A549 (cell line): ENCODE data around the gene MRPS31. TPM values are rescaled to one million over a fixed set of nuclear protein-coding genes. Genes with fewer than 3 reads are reported as not detected.

Experiments used
- ATAC-seq, 2 experiments: fragments of 200-7000 bp in 1 of 2; fragments of >200 bp in 1 of 2; cut with Nextera tagmentation in 1 of 2; cut with Tn5 transposase in 1 of 2; 3 replicates each; pipeline versions ENCODE4 v1.8.0 to v1.9.1; 2018 to 2020; ENCODE audit warnings: mild to moderate bottlenecking in 1 of 2, moderate library complexity in 1 of 2
- CTCF ChIA-PET: fragments of 300-600 bp; sonication (Branson Sonifier 250); formaldehyde crosslinking; extraction: SDS; loops from one replicate; lab custom pipeline; 2021; ENCODE audit warnings: antibody characterized with exemption, inconsistent platforms; lab: Yijun Ruan, JAX
- POLR2A ChIA-PET: fragments of 350-600 bp; formaldehyde crosslinking; extraction: SDS; loops from one replicate; lab custom pipeline; 2021; ENCODE audit warnings: antibody characterized with exemption, inconsistent platforms; lab: Yijun Ruan, JAX
- DNase-seq, 2 experiments: peaks; one replicate each; pipeline versions ENCODE4 v3.0.0 to v3.0.0-alpha.2; 2011 to 2016; ENCODE audit warnings: low read depth in 1 of 2, low spot score in 1 of 2
- FAIRE-seq: peaks from 2 replicates; lab custom pipeline; 2011; peaks lifted over from hg19 to GRCh38; lab: Jason Lieb, UNC
- H3K27ac ChIP-seq, 2 experiments: fragments of >200 bp; sonication (Bioruptor Twin); formaldehyde crosslinking; 3 replicates each; pipeline ENCODE4 v1.5.1; 2016 to 2017
- H3K4me1 ChIP-seq: fragments of >200 bp; sonication (Bioruptor Twin); formaldehyde crosslinking; 3 replicates; pipeline ENCODE4 v1.6.1; 2016
- H3K4me2 ChIP-seq: fragments of >200 bp; sonication (Bioruptor Twin); formaldehyde crosslinking; 3 replicates; pipeline ENCODE4 v1.6.1; 2016
- H3K4me3 ChIP-seq: fragments of >200 bp; sonication (Bioruptor Twin); formaldehyde crosslinking; 3 replicates; pipeline ENCODE4 v1.5.1; 2016
- H3K9me3 ChIP-seq: fragments of >200 bp; sonication (Bioruptor Twin); formaldehyde crosslinking; 3 replicates; pipeline ENCODE4 v1.6.1; 2016
- ATOH8 ChIP-seq: fragments of 250-450 bp; sonication (Bioruptor Pico); IDR thresholded peaks from 2 replicates; pipeline ENCODE4 v1.5.0; 2020; ENCODE audit warnings: low read depth, mild to moderate bottlenecking, moderate library complexity
- BCL3 ChIP-seq: fragments of >200 bp; sonication (Bioruptor Twin); formaldehyde crosslinking; IDR thresholded peaks from 3 replicates; pipeline ENCODE4 v1.6.1; 2016
- CEBPB ChIP-seq, 2 experiments: fragments of >200 bp in 1 of 2; sonication (Bioruptor Twin) in 1 of 2; formaldehyde crosslinking in 1 of 2; IDR thresholded peaks; 2 replicates each; pipeline ENCODE4 v1.6.1; 2012 to 2016
- CHD2 ChIP-seq: fragments of 150-350 bp; IDR thresholded peaks from 2 replicates; pipeline ENCODE4 v1.6.1; 2014; ENCODE audit warnings: low read length; ENCODE audit not compliant: partially characterized antibody
- EHF ChIP-seq: fragments of 250-450 bp; sonication (Bioruptor Pico); IDR thresholded peaks from 2 replicates; pipeline ENCODE4 v1.5.0; 2020; ENCODE audit warnings: mild to moderate bottlenecking
- EHMT2 ChIP-seq: fragments of 200-600 bp; sonication (generic); IDR thresholded peaks from 2 replicates; pipeline ENCODE4 v1.6.1; 2016; ENCODE audit warnings: antibody characterized with exemption, low read depth, mild to moderate bottlenecking, moderate library complexity
- ELK1 ChIP-seq: fragments of 150-350 bp; IDR thresholded peaks from 2 replicates; pipeline ENCODE4 v1.6.1; 2014; ENCODE audit warnings: low read depth, mild to moderate bottlenecking, low read length
- EP300 ChIP-seq, 2 experiments: fragments of >200 bp; sonication (Bioruptor Twin); formaldehyde crosslinking; IDR thresholded peaks; 2 replicates in 1 of 2; 3 replicates in 1 of 2; pipeline ENCODE4 v1.6.1; 2016 to 2017
- FOSB ChIP-seq: fragments of 250-450 bp; sonication (Bioruptor Pico); IDR thresholded peaks from 2 replicates; pipeline ENCODE4 v1.5.0; 2020; ENCODE audit warnings: mild to moderate bottlenecking, moderate library complexity
- HEYL ChIP-seq: fragments of 250-450 bp; sonication (Bioruptor Pico); IDR thresholded peaks from 2 replicates; pipeline ENCODE4 v1.8.0; 2021; ENCODE audit warnings: mild to moderate bottlenecking, moderate library complexity
- HMGXB4 ChIP-seq: fragments of 250-450 bp; sonication (Bioruptor Pico); IDR thresholded peaks from 2 replicates; pipeline ENCODE4 v1.5.0; 2021; ENCODE audit warnings: mild to moderate bottlenecking, moderate library complexity, borderline replicate concordance
- HOXA7 ChIP-seq: fragments of 250-450 bp; sonication (Bioruptor Pico); IDR thresholded peaks from 2 replicates; pipeline ENCODE4 v1.5.0; 2020; ENCODE audit warnings: mild to moderate bottlenecking, moderate library complexity
- JUN ChIP-seq, 2 experiments: fragments of >200 bp; sonication (Bioruptor Twin); formaldehyde crosslinking; IDR thresholded peaks; 2 replicates in 1 of 2; 3 replicates in 1 of 2; pipeline ENCODE4 v1.6.1; 2016 to 2017
- JUNB ChIP-seq: fragments of >200 bp; sonication (Bioruptor Twin); formaldehyde crosslinking; IDR thresholded peaks from 2 replicates; pipeline ENCODE4 v1.6.1; 2016
- KDM1A ChIP-seq: fragments of 200-600 bp; sonication (generic); IDR thresholded peaks from 2 replicates; pipeline ENCODE4 v1.6.1; 2016; ENCODE audit warnings: low read depth, mild to moderate bottlenecking
- KDM5A ChIP-seq: fragments of 200-600 bp; sonication (generic); IDR thresholded peaks from 2 replicates; pipeline ENCODE4 v1.6.1; 2016; ENCODE audit warnings: antibody characterized with exemption, mild to moderate bottlenecking
- MAX ChIP-seq: IDR thresholded peaks from 2 replicates; pipeline ENCODE4 v1.6.1; 2012
- MAZ ChIP-seq: fragments of 150-350 bp; IDR thresholded peaks from 2 replicates; pipeline ENCODE4 v1.6.1; 2014; ENCODE audit warnings: antibody characterized with exemption, low read depth, low read length, borderline replicate concordance
- MYC ChIP-seq: IDR thresholded peaks from 2 replicates; pipeline ENCODE4 v1.6.1; 2012; ENCODE audit warnings: mild to moderate bottlenecking, inconsistent platforms, low read length, improper control_type of control experiment, borderline replicate concordance
- POLR2A ChIP-seq: IDR thresholded peaks from 2 replicates; pipeline ENCODE4 v1.6.1; 2012; ENCODE audit warnings: mild to moderate bottlenecking, low read length
- POLR2AphosphoS2 ChIP-seq: conservative IDR thresholded peaks from 2 replicates; pipeline ENCODE4 v1.6.1; 2012; ENCODE audit warnings: low read length, improper control_type of control experiment, inconsistent platforms
- RARB ChIP-seq: fragments of 250-450 bp; sonication (Bioruptor Pico); IDR thresholded peaks from 2 replicates; pipeline ENCODE4 v1.8.0; 2021; ENCODE audit warnings: mild to moderate bottlenecking, moderate library complexity
- RFX5 ChIP-seq: fragments of 450-650 bp; IDR thresholded peaks from 2 replicates; pipeline ENCODE4 v1.7.1; 2014; ENCODE audit warnings: antibody characterized with exemption, mild to moderate bottlenecking, moderate library complexity
- SREBF2 ChIP-seq: fragments of 450-650 bp; IDR thresholded peaks from 2 replicates; pipeline ENCODE4 v1.6.1; 2014; ENCODE audit warnings: mild to moderate bottlenecking, moderate library complexity
- ZC3H11A ChIP-seq: fragments of 450-650 bp; IDR thresholded peaks from 2 replicates; pipeline ENCODE4 v1.6.1; 2014; ENCODE audit warnings: antibody characterized with exemption, mild to moderate bottlenecking
- ZFP36 ChIP-seq: fragments of 450-650 bp; IDR thresholded peaks from 2 replicates; pipeline ENCODE4 v1.6.1; 2014; ENCODE audit warnings: borderline replicate concordance; ENCODE audit not compliant: partially characterized antibody
- ZNF302 ChIP-seq: fragments of 250-450 bp; sonication (Bioruptor Pico); IDR thresholded peaks from 2 replicates; pipeline ENCODE4 v1.9.0; 2021; ENCODE audit warnings: inconsistent platforms, mild to moderate bottlenecking, moderate library complexity
- ZSCAN20 ChIP-seq: fragments of 250-450 bp; sonication (Bioruptor Pico); IDR thresholded peaks from 2 replicates; pipeline ENCODE4 v1.8.0; 2022; ENCODE audit warnings: mild to moderate bottlenecking, moderate library complexity
- WGBS: methylation state at CpG from one replicate; pipeline ENCODE4 v1.1.6; 2017; ENCODE audit errors: missing lambda C conversion rate; 5-methylcytosine and 5-hydroxymethylcytosine counted together
- polyA plus RNA-seq, 4 experiments: library from polyadenylated mRNA; depleted of rRNA in 3 of 4; stranded (reverse); fragments of >200 nt; fragmentation: RNase III in 1 of 4; extraction: RNeasy Plus Mini Kit Qiagen cat#74134 plus additional on column Dnase treatment in 1 of 4; gene quantifications; 2 replicates in 3 of 4; 3 replicates in 1 of 4; pipeline ENCODE4 v1.2.3, GENCODE V29; 2011 to 2017

The MRPS31 gene
- polyA plus RNA-seq, 2 of the 4 experiments (the other 2 are of a cell fraction) = 14.2 to 30.3 TPM

- H3K4me2 ChIP-seq = 0 out of 3 replicates have a peak overlapping the region, but pooled peaks have one; percentile 23
- ATAC-seq (no peak), DNase-seq (no peak), FAIRE-seq (no peak)
- TF ChIP-seq KDM5A = no peak
- TF ChIP-seq HEYL = no peak
- TF ChIP-seq MYC = no peak
- no peak for TF ChIP-seq BCL3
- ChIA-PET POLR2A (no interaction called here), CTCF (interaction anchor here (0.7 to 4.3 kb wide), 2 partner anchors 9 to 35 kb away, joined by 3 to 41 read pairs; no protein-coding TSS in a partner anchor)
- H3K9me3 ChIP-seq = no peaks in the 10 kb centered on the region
- 91% methylated on average over 5 of the region's 5 CpGs for WGBS
- H3K27ac ChIP-seq = no peak overlapping the region
- H3K4me1 ChIP-seq = peaks cover 13% of the 10 kb centered on the region; the same call in 2 of the 3 replicates
- H3K4me3 ChIP-seq = no peak overlapping the region
These were observed 16.1 kb upstream of the MRPS31 start for GRCh38 chr13:40787062-40787461.

- no peak for ATAC-seq
- DNase-seq = no peak
- Histone ChIP-seq H3K4me1 (peaks cover 13% of the 10 kb centered on the region; the same call in 2 of the 3 replicates), H3K4me2 (0 out of 3 replicates have a peak overlapping the region, but pooled peaks have one; percentile 23)
- CTCF ChIA-PET = interaction anchor here (0.7 to 4.3 kb wide), 2 partner anchors 9 to 35 kb away, joined by 3 to 41 read pairs; no protein-coding TSS in a partner anchor
- FAIRE-seq = no peak
- TF ChIP-seq HOXA7 (CRISPR knock-in tag) (no peak), EP300 (IDR thresholded peaks at IDR 0.05) (no peak), CEBPB (IDR thresholded peaks at IDR 0.05) (no peak), MAZ (no peak), ATOH8 (no peak), JUN (IDR thresholded peaks at IDR 0.05) (no peak), ZNF302 (CRISPR knock-in tag) (no peak), EHMT2 (no peak), ZFP36 (no peak), POLR2A (no peak), EHF (CRISPR knock-in tag) (no peak), POLR2AphosphoS2 (no peak), CHD2 (no peak), KDM1A (no peak)
- TF ChIP-seq, all 56 proteins: peak for 0
- POLR2A ChIA-PET = no interaction called here
- WGBS = 73% methylated on average over 4 of the region's 4 CpGs
- H3K9me3 ChIP-seq = no peaks in the 10 kb centered on the region
- no peak overlapping the region for H3K27ac ChIP-seq
- H3K4me3 ChIP-seq = no peak overlapping the region
These were observed 15.6 kb upstream of the MRPS31 start for GRCh38 chr13:40786568-40786996.

- no peak overlapping the region for H3K4me2 ChIP-seq
- no peak overlapping the region for H3K27ac ChIP-seq
- ATAC-seq (no peak), DNase-seq (no peak), FAIRE-seq (no peak)
- no peak overlapping the region for H3K4me3 ChIP-seq
- H3K9me3 ChIP-seq = no peaks in the 10 kb centered on the region
- ChIA-PET CTCF (no interaction called here), POLR2A (no interaction called here)
- WGBS = 82% methylated on average over 4 of the region's 4 CpGs
- H3K4me1 ChIP-seq = peaks cover 9% of the 10 kb centered on the region; the same call in 2 of the 3 replicates
- no peak for TF ChIP-seq SREBF2
- no peak for TF ChIP-seq ZSCAN20 (CRISPR knock-in tag)
- TF ChIP-seq ELK1 = no peak
- no peak for TF ChIP-seq MAX
- no peak for TF ChIP-seq MAZ
- TF ChIP-seq BCL3 = no peak
- no peak for TF ChIP-seq RARB (CRISPR knock-in tag)
- no peak for TF ChIP-seq HOXA7 (CRISPR knock-in tag)
- TF ChIP-seq POLR2AphosphoS2 = no peak
- no peak for TF ChIP-seq POLR2A
- TF ChIP-seq KDM1A = no peak
- TF ChIP-seq KDM5A = no peak
- TF ChIP-seq FOSB (CRISPR knock-in tag) = no peak
- no peak for TF ChIP-seq JUNB
- no peak for TF ChIP-seq RFX5
- no peak for TF ChIP-seq HMGXB4
- TF ChIP-seq ZC3H11A = no peak
These were observed 13.6 kb upstream of the MRPS31 start for GRCh38 chr13:40784540-40784939.
